Peyer's patch (tissue), 4 donors: Measurements from ENCODE around the gene AUTS2.

Experiments used
- CTCF ChIP-seq, 6 experiments: fragments of 450-650 bp in 4 of 6; fragments of 200-600 bp in 2 of 6; sonication (generic) in 1 of 6; IDR thresholded peaks; one replicate each; pipeline ENCODE4 v1.5.1; 2017 to 2019; ENCODE audit warnings: antibody characterized with exemption in 6 of 6, mild to moderate bottlenecking in 3 of 6, moderate library complexity in 1 of 6
- POLR2A ChIP-seq, 2 donors: fragments of 450-650 bp; IDR thresholded peaks; one replicate each; pipeline ENCODE4 v1.5.1; 2017; ENCODE audit warnings: antibody characterized with exemption in 2 of 2, mild to moderate bottlenecking in 2 of 2, moderate library complexity in 2 of 2

DNA sequence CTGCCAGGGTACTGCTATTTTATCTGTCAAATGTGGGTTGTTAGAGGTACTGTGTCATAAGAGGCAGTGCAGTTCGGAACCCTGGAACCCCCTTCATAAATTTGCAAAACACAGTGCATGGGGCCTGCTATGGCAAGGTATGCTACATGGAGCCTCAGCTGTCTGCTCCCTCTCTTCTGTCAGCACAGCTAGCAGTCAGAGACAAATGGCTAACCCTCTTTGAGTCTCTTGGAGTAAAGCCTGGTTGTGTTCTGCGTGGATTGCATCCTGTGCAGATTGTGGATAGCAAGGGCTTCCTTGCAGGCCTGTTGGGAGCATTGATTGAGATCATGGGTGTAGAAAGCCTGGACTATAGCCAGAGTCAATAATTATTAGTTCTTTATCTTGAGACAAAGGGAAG is 397.8 kb downstream of the AUTS2 start:
- TF ChIP-seq CTCF (IDR thresholded peaks at IDR 0.05) = no peak
- TF ChIP-seq POLR2A (IDR thresholded peaks at IDR 0.05) = no peak
